Measurements from ENCODE around the gene NBPF14. TPM values are rescaled to one million over a fixed set of nuclear protein-coding genes. Genes with fewer than 3 reads are reported as not detected.
"Not testable (repeated sequence)": the region's sequence is repeated elsewhere in the genome, so short reads cannot be mapped to it uniquely, and the experiment has no call there.

Gene NBPF14
- total RNA-seq, 1 experiment from 2014 or later: 12.9 TPM

DNA sequence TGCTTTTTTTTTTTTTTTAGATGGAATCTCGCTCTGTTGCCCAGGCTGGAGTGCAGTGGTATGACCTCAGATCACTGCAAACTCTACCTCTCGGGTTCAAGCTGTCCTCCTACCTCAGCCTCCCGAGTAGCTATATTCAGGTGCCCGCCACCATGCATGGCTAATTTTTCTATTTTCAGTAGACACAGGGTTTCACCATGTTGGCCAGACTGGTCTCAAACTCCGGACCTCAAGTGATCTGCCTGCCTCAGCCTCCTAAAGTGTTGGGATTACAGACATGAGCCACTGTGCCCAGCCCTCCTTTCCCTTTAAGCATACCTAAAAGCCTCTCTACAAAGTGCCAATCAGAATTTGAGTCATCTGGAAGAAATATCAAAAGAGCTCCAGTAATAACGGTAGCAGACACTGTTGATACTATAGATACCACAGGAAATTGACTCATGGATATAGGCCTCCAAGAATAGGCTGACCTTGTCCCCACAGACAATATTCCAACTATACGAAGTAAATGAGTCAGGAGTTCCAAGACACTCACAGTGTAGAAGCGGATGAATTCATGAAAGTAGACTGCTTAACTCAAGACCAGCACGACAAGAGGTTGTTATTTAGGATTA lies 83.1 kb downstream of the NBPF14 start:
- CTCF ChIA-PET; H3K4me3 Mint-ChIP-seq; ATAC-seq; H3K9me3 Mint-ChIP-seq; H3K27me3 Mint-ChIP-seq (ENCODE audit: low read depth); H3K4me1 Mint-ChIP-seq; H3K27ac Mint-ChIP-seq; H3K36me3 Mint-ChIP-seq; DNase-seq (ENCODE audit: low spot score); POLR2A ChIA-PET: not testable (repeated sequence)

DNA sequence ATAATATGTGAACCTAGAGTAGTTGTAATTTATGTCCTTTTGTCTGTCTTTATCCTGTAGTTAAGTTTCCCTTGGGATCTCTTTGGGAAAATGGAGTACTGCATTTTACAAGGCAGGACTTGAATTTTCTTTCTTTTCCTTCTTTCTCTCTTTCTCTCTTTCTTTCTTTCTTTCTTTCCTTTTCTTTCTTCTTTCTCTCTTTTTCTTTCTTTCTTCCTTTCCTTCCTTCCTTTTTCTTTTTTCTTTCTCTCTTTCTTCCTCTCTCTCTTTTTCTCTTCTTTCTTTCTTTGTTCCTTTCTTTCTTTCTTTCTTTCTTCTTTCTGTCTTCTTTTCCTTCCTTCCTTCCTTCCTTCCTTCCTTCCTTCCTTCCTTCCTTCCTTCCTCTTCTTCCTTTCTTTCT lies 101.9 kb downstream of the NBPF14 start:
- POLR2A ChIA-PET; H3K27me3 Mint-ChIP-seq (ENCODE audit: low read depth); DNase-seq (ENCODE audit: low spot score); H3K4me3 Mint-ChIP-seq; H3K9me3 Mint-ChIP-seq; H3K4me1 Mint-ChIP-seq; H3K36me3 Mint-ChIP-seq; CTCF ChIA-PET; ATAC-seq; H3K27ac Mint-ChIP-seq: not testable (repeated sequence)

DNA sequence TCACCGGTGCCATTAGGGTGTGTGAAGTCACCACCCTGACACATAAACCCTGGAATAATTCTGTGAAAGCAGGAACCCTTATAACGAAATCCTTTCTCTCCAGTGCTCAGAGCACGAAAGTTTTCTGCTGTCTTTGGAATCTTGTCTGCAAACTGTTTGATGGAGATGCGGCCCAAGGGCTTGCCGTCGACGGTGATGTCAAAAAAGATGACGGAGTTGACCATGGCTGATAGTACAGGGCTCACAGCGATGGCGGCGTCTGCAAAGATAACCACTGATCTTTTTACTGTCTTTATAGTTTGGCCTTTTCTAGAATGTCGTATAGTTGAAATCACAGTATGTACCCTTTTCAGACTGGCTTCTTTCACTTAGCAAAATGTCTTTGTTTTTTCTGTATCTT lies 112.8 kb downstream of the NBPF14 start, which contains the start of gene PPIAL4G:
Gene PPIAL4G, minus strand, starts transcription at position 274 of the 400 bp plus-strand sequence. Its CDS starts 50 bp downstream, at position 224.
- H3K9me3 Mint-ChIP-seq; H3K27ac Mint-ChIP-seq; ATAC-seq; CTCF ChIA-PET; POLR2A ChIA-PET; H3K27me3 Mint-ChIP-seq (ENCODE audit: low read depth); H3K36me3 Mint-ChIP-seq; H3K4me1 Mint-ChIP-seq; DNase-seq (ENCODE audit: low spot score); H3K4me3 Mint-ChIP-seq: not testable (repeated sequence)

Other genes starting within 250 kb of the NBPF14 start
- gene PPIAL4G, start 112.7 kb downstream of the NBPF14 start, total RNA-seq (2021): not detected in 3 replicates
- gene NUDT4B, start 152.8 kb upstream of the NBPF14 start, total RNA-seq (2021): not detected in 3 replicates
- gene PDE4DIP, start 248.4 kb upstream of the NBPF14 start, total RNA-seq (2021): 19.1 to 28.4 TPM (median 23.5 TPM) in 3 replicates